HG02588 (cell line): Measurements from ENCODE around the gene PRDX2.

Experiments
- ATAC-seq: cut with Tn5 transposase; IDR thresholded peaks from one replicate; pipeline ENCODE4 v1.9.1; 2021; ENCODE audit warnings: mild to moderate bottlenecking, moderate library complexity; ENCODE audit not compliant: unreplicated experiment

Gene PRDX2

DNA sequence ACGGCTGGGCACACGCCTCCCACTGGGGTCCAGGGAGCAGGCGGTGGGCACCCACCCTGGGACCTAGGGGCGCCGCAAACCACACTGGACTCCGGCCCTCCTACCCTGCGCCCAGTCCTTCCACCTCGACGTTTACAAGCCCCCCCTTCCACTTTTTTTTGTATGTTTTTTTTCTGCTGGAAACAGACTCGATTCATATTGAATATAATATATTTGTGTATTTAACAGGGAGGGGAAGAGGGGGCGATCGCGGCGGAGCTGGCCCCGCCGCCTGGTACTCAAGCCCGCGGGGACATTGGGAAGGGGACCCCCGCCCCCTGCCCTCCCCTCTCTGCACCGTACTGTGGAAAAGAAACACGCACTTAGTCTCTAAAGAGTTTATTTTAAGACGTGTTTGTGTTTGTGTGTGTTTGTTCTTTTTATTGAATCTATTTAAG is 8.7 kb downstream of the PRDX2 start:
- ATAC-seq, result no peak

DNA sequence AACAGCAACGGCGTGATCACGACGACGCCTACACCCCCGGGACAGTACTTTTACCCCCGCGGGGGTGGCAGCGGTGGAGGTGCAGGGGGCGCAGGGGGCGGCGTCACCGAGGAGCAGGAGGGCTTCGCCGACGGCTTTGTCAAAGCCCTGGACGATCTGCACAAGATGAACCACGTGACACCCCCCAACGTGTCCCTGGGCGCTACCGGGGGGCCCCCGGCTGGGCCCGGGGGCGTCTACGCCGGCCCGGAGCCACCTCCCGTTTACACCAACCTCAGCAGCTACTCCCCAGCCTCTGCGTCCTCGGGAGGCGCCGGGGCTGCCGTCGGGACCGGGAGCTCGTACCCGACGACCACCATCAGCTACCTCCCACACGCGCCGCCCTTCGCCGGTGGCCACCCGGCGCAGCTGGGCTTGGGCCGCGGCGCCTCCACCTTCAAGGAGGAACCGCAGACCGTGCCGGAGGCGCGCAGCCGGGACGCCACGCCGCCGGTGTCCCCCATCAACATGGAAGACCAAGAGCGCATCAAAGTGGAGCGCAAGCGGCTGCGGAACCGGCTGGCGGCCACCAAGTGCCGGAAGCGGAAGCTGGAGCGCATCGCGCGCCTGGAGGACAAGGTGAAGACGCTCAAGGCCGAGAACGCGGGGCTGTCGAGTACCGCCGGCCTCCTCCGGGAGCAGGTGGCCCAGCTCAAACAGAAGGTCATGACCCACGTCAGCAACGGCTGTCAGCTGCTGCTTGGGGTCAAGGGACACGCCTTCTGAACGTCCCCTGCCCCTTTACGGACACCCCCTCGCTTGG is 9.3 kb downstream of the PRDX2 start:
- ATAC-seq, result no peak

DNA sequence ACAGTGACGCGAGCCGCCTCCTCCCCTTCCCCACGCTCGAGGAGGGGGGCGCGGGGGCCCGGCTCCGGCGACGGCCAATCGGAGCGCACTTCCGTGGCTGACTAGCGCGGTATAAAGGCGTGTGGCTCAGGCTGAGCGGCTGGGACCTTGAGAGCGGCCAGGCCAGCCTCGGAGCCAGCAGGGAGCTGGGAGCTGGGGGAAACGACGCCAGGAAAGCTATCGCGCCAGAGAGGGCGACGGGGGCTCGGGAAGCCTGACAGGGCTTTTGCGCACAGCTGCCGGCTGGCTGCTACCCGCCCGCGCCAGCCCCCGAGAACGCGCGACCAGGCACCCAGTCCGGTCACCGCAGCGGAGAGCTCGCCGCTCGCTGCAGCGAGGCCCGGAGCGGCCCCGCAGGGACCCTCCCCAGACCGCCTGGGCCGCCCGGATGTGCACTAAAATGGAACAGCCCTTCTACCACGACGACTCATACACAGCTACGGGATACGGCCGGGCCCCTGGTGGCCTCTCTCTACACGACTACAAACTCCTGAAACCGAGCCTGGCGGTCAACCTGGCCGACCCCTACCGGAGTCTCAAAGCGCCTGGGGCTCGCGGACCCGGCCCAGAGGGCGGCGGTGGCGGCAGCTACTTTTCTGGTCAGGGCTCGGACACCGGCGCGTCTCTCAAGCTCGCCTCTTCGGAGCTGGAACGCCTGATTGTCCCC is 10.1 kb downstream of the PRDX2 start, which contains the start of gene JUNB:
Gene JUNB (plus strand): TSS at position 142 of the 706 bp plus-strand sequence. CDS start 286 bp downstream, at position 428.
- ATAC-seq, result peak; percentile 27

DNA sequence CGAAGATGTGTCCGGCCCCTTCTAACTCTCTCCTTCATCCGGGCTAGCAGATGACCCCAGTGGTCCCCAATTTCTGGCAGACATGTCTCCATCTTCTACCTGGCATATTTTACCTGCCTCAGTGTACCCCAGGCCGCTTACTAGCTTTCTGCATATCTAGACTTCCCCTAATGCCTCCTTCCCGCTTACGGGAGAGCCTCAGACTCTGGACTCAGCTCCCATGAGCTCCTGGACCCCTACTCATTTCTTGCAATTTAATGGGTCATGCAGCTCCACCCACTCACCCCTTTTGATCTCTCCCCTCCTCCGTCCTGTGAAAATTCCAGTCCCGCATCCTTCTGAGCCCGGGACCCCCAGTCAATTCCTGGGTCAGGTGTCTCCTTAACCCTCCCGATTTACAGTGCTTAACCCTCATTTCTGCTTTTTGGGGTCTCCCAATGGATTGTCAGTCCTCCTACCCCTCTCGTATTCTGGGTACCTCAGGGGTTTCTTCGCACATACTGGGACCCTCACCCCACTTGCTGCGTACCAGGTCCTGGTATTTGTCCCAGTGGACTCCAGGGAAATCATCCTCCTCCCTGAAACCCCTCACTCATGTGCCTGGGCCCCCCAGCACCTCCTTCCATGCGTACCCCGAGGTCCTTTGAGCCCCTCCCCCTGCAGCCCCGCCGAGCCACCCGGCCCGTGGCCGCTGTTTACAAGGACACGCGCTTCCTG is 10.8 kb downstream of the PRDX2 start:
- ATAC-seq, result no peak

DNA sequence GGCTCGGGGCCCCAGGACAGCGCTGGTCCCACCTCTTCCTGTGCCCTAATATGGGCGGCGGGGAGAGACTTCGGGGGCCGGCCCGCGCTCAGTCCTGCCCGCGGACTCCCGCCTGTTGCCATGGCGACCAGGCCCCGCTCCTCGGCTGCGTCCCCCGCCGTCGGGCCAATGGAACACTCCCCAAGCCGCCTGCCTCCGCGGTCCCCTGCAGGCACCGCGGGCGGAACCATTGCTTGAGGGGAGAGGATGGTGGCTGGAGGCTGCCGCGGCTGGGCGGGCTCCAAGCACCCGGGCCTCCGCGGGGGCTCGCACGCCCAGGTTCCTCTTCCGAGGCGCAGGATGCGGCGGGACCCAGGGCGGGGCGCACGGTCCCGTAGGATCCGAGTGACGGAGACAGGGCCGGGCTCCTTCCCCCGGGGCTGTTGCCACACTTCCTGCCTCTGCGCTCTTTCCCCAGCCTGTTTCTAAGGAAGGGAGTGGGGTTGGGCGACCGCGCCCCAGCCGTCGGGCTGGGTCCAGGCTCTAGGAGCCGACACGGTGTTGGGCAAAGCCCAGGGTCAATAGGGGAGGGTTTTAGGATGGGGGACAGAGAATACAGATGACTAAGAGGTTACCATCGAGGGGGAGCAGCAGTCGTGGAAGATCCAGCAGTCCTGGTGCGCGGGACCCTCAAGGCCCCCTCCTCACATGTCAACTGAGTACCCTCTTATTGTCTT is 11.5 kb downstream of the PRDX2 start:
- peak; percentile 32 for ATAC-seq

DNA sequence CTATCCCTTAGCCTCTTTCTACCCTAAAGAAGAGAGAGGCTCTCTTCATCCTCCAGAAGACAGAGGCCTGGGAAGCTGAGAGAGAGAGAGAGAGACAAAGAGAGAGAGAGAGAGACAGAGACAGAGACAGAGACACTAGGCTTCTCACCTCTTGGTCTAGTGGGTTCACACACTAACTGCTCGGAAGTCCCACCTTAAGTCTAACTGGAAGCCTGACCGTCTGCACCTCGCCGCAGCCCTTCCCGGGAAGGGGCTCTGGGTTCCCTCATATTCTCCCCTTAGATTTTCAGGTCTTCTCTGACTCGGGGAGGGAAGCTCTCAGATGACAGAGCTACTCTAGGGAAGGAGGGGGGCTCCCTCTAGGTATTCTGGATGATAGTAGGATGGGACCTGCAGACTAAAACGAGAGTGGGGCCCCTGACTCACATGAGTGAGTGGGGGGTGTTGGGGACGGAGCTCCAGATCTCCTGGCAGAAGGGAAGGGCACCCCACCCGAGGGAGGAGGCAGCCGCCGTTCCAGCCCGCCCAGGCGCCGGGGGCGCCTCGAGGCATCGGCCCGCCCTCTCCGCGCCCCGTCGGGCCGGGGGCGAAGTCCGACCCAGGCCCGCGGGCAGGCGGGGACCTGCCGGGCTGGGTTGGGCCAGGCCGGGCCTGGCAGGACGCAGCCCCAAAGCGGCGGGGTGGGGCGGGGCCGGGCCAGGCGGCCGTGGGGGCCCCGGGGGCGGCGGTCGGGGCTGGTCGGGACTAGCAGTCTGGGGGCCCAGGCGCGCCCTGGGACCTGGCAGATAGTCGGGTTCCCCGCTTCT is 12.3 kb downstream of the PRDX2 start:
- ATAC-seq, result no peak

DNA sequence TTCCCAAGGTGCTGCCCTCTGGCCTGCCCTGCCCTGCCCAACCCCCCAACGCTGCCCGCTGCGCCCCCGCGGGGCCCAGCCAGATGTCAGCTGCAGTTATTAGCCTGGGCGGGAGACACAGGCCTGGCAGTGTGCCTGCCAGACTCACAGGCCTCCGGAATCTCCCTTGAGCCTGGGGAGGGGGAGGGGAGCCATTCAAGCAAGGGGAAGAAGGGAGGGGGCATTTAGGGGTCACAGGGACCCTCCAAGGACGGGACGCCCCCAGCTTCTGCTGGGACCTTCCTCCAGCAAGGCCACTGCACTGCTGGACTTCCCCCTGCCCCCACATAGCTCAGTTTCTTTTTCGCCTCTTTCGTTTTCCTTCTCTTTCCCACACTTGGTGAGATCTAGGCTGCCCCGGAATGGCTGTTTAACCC is 12.9 kb downstream of the PRDX2 start:
- ATAC-seq, result no peak

DNA sequence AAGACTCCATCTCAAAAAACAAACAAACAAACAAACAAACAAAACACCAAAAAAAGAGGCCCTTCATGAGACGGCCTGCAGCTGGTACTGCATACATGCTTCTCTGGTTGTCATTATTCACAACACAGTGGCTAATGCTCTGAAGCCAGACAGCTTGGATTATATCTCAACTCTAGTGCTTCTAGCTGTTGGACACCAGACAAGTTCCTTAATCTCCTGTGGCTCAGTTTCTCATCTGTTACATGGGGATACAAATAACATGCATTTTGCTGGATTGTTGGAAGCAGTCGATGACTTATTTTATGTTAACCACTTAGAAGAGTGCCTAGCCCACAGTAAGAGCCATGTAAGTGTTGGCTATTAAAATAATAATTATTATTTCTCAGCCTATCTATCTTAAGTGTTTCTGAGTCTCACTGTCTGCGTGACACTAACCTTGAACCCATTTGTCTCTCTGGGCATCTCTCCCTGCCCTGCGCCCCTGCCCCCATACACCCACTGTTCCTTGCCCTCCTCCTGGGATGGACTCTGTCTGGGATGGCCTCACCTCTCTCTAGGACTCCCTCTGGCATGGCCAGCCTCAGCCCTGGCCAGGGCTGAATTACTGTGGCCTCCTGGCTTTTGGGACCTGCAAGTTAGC is 13.4 kb downstream of the PRDX2 start:
- no peak for ATAC-seq

DNA sequence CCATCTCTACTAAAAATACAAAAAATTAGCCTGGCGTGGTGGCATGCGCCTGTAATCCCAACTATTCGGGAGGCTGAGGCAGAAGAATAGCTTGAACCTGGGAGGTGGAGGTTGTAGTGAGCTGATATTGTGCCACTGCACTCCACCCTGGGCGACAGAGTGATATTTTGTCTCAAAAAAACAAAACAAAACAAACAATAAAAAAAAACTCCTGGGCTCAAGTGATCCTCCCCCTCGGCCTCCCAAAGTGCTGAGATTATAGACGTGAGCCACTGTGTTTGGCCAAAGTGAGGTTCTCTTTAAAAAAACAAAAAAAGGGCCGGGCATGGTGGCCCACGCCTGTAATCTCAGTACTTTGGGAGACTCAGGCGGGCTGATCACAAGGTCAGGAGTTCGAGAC is 14.1 kb downstream of the PRDX2 start:
- ATAC-seq, result no peak

DNA sequence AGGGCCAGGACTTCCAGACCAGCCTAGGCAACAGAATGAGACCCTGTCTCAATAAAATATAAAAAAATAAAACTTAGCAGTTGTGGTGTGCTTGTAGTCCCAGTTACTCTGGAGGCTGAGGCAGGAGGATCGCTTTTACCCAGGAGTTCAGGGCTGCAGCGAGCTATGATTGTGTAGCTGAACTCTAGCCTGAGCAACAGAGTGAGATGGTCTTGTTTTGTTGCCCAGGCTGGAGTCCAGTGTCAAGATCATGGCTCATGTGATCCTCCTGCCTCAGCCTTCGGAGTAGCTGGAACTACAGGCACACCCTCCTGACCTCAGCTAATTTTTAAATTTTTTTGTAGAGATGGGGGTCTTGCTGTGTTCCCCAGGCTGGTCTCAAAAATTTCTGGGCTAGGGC is 14.6 kb downstream of the PRDX2 start:
- ATAC-seq, result no peak

DNA sequence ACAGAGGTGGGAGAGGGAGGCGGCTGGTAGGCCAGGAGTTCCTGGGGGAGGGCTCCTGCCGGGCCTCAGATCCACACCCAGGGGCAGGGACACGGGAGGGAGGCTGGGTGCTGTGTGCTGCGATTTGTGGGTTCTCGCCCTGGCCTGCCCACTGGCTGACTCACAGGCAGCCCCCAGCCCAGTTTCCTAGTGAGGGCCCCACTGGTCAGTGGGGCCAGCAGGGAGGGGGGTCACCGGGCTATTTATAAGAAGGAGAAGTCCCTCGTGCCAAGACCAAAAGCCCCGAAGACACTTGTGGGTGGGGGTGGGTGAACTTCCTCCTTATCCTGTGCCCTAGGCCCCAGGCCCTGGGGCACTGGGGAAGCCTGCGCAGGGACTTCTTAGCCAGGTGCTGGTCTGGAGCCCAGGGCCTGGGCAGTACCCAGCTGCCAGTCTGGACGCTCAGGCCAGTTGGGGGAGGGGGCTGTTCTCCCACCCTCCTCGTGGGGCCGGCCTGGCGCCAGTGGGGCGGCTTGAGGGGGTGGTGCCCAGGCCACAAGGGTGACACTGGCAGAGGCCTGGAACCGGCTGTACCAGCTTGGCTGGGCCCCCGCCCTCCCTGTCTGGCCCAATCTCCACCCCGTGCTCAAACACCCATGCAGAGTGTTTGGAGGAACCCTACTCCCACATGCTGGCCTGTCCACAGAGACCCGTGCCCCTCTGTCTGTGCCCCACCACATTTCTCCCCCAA is 15.3 kb downstream of the PRDX2 start:
- no peak for ATAC-seq

DNA sequence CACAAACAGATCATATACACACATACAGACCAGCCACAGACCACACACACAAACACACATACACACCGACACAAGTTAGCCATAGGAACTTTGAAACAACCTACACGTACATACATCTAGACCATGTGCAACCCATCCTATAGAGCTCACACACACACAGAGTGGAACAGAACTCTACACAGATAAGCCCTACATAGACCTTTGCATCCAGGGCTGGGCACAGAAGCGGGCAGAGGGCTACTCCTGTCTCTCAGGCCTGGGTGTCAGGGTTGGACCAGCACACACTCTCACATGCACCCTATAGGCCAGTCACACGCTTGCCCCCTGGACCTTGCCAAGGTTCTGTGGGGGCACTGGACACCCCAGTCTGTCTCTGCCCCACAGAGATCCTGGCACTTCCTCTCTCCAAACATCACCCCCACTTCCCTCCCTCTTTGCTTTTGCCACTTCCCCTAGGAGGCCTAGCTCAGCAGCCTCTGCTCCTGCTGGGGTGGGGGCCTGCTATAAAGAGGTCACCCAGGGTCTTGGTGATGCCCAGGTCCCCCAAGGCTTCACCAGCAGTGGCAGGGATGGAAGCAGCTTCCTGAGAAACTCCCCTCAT is 16.1 kb downstream of the PRDX2 start:
- ATAC-seq, result no peak

DNA sequence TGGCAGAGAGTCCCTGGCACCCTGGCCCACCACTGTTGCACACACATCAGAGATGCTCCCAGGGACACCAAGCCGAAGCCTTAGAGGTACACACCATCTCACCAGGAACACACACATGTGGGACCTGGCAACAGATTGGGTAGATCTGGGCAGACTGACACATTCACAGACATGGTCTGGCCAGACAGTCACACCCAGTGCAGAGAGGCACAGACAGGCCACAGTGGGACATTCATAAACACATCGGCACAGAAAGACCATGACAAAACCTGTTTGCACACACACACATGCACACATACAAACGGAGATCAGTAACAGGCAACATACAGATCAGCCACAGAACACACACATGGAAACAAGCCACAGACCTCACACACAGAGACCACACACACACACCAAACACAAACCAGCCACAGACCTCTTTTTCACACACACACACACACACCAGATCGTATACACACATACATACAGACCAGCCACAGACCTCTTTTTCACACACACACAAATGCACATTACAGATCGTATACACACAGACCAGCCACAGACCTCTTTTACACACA is 16.6 kb downstream of the PRDX2 start:
- ATAC-seq, result no peak

DNA sequence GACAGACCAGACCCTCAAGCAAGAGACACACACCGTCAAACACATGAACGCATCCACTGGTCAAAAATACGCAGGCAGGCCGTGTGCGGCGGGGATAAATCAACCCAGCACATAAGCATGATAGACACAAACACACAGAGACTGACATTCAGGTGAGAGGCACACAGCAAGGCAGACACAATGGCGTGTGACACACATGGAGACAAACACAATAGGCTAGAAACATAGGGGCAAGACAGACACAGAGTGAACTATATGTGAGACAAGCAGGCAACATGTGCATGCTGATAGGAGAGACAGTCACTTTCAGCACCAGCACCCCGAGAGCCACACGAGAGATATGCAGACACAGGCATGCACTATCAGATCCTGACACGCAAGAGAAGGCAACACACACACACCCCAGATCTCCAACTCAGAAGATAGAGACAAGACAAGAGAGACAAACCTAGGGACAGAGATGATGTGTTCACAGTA is 17.2 kb downstream of the PRDX2 start:
- no peak for ATAC-seq

DNA sequence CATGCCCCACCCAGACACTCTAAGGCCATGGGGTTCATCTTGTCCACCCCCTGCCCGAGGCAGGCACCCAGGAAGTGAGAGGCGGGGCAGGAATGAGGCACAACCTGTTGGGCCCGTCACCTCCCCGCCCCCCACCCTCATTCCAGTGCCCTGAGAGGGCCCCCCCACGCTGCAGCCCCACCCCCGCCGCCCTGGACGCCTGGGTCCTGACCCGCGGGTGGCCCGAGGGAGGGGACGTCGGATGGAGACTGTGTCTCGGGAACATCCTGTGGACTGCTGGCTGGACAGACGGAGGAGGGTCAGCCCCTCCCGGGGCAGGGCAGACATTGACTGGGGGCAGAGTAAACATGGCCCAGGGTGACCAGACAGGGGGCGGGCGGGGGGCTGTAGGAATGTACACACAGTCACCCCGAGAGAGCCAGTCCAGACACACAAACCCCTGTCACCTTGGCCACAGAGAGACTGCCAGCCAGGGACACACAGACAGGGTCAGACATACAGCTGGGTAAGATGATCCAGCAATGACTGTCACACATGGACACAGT is 17.7 kb downstream of the PRDX2 start:
- ATAC-seq, result no peak

DNA sequence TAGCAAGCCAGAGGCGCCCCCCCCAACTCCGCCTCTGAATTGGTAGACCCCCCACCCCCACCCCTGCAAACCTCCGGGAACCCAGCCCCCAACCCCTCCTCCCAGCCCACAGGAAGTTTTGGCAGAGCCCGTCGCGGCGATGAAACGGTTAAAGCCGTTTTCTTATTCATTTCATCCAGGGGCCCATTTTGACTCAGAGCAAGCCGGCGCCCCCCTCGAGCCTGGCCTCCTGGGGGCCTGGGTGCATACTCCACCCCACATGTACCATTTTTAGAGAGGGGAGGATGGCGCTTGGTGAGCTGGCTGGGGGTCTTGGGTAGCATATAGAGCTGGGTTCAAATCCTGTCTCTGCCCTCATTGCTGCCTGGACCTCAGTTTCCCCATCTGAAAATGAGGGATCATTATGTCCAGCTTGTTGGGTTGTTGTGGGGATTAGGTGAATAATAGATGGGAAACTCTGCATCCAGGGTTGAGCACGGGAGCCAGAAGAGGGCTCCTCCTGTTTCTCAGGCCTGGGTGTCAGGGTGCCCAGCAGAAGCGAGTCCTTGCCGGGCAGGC is 18.2 kb downstream of the PRDX2 start:
- no peak for ATAC-seq
